Pancreas (tissue), 10 donors: ENCODE measurements around the gene SCUBE3. TPM values are rescaled to one million over a fixed set of nuclear protein-coding genes. Genes with fewer than 3 reads are reported as not detected.
A peak's percentile ranks its signal among the peaks of the same experiment; 100 is the strongest.

Source experiments
- ATAC-seq, 4 donors: fragments of 200-7000 bp; cut with Tn5 transposase; one replicate each; pipeline versions ENCODE4 v1.8.0 to v1.9.1; 2020; ENCODE audit warnings: mild to moderate bottlenecking in 4 of 4, moderate library complexity in 4 of 4
- DNase-seq, 6 donors: peaks; one replicate each; pipeline ENCODE4 v3.0.0-alpha.2; 2020
- FAIRE-seq: peaks from 2 replicates; lab custom pipeline; 2012; peaks lifted over from hg19 to GRCh38; lab: Jason Lieb, UNC
- H3K27ac ChIP-seq, 4 donors: fragments of 200-600 bp; sonication (generic); 1 replicate in 3 of 4; 2 replicates in 1 of 4; pipeline versions ENCODE4 v1.5.0 to v1.8.0; 2020
- H3K27me3 ChIP-seq, 4 donors: fragments of 200-600 bp; one replicate each; pipeline ENCODE4 v1.8.0; 2021
- H3K36me3 ChIP-seq, 3 donors: fragments of 200-600 bp; sonication (generic) in 1 of 3; one replicate each; pipeline versions ENCODE4 v1.5.0 to v1.8.0; 2020 to 2021
- H3K4me1 ChIP-seq, 3 donors: fragments of 200-600 bp; one replicate each; pipeline ENCODE4 v1.8.0; 2021
- H3K4me3 ChIP-seq, 4 donors: fragments of 200-600 bp; sonication (generic) in 2 of 4; one replicate each; pipeline versions ENCODE4 v1.5.0 to v1.8.0; 2020 to 2021
- H3K9me3 ChIP-seq, 4 donors: fragments of 200-600 bp; one replicate each; pipeline ENCODE4 v1.8.0; 2021
- CTCF ChIP-seq, 4 donors: fragments of 200-600 bp; sonication (generic) in 3 of 4; IDR thresholded peaks; one replicate each; pipeline versions ENCODE4 v1.5.0 to v1.8.0; 2021; ENCODE audit warnings: antibody characterized with exemption in 4 of 4
- WGBS, 2 donors: extraction: QIAGEN DNeasy Blood & Tissue Kit; methylation state at CpG; one replicate each; pipeline ENCODE4 v1.1.7; 2013; 5-methylcytosine and 5-hydroxymethylcytosine counted together
- intact Hi-C, 3 donors: fragments of 100-400 bp; cut with DNase I; formaldehyde crosslinking; loops; one replicate each; pipeline versions ENCODE4 v1.11.1 to v1.14.2; 2022
- polyA plus RNA-seq, 2 donors: library from polyadenylated mRNA; stranded (reverse); fragments of 200-250 nt; gene quantifications; one replicate each; pipeline ENCODE4 v1.2.3, GENCODE V29; 2013
- total RNA-seq, 6 donors: library from RNA; stranded (reverse); fragmentation: NEBNext Ultra II Directional in 4 of 6; extraction: Animal tissue kit (Norgen Biotek cat#: 25700) in 4 of 6; gene quantifications; one replicate each; pipeline versions ENCODE4 v1.2.1 to v1.2.4, GENCODE V29; 2021 to 2023
- donor health status: healthy with polysubstance abuse.
- donor health status: DM: no; HTN: no; CAD: no; lungs with moderate emphysema.
- donor health status: DM: no; HTN: no; CAD: no.
- donor health status: control.
- donor health status: control.
- donor health status: Bipolar disorder and iron deficiency.
- donor health status: DM: yes; HTN: yes; CAD: no.
- donor health status: DM: no; HTN: no; CAD: no.
- donor health status: DM: no; HTN: no; CAD: no.
- donor health status: DM: yes; HTN: yes; CAD: no.

The SCUBE3 gene
- total and polyA plus RNA-seq, 8 donors, result 0.02 to 0.15 (median 0.03) TPM; not detected in 1

DNA sequence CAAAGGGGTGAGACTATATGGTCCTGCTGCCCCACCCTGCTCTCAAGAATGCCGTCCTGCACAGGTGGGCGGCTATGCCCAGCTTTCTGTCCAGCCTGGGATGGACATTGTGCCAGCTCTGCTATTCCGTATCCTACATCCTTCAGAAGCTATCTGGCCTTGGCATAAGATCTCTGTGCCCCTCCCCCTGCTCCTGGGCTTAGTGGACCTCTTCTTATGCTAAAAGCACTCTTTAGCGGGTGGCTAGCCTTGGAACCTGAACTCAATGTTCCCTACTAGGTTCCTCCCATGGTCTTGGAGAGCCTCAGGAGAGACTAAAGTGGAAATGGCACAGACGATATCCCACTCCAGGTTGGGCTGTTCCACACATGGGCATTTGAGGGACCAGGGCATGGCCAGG, 22.5 kb downstream of the SCUBE3 start:
- no peak for TF ChIP-seq CTCF (IDR thresholded peaks at IDR 0.05)
- no peak for DNase-seq
- no peaks in the 10 kb centered on the region for H3K36me3 ChIP-seq
- WGBS, 2 donors, result 93 to 97% methylated on average over 5 of the region's 5 CpGs
- H3K4me3 ChIP-seq, result no peak overlapping the region
- intact Hi-C loops, result no loop called here
- no peaks in the 10 kb centered on the region for H3K4me1 ChIP-seq
- no peaks in the 10 kb centered on the region for H3K9me3 ChIP-seq
- FAIRE-seq, result no peak
- ATAC-seq, result no peak
- no peak overlapping the region for H3K27ac ChIP-seq
- no peaks in the 10 kb centered on the region for H3K27me3 ChIP-seq

DNA sequence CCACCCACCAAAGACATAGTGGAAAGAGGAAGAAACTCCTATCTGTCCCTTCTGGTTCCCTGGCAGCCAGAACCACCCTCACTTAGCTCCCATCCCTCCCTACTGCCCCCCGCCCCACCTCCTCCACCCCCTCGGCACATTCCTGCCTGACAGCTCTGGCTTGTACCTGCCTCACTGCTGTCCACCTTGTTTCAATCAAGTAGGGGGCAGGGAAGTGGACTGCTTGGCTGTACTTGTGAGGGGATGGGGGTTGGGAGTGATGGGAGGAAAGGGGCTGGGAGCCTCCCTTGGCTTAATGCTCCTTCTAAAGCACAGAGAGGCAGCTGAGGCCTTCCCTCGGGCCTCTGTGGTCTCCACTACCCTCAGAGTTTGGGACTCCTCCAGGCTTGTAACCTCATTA, 23.7 kb downstream of the SCUBE3 start:
- Histone ChIP-seq H3K4me1 (no peaks in the 10 kb centered on the region), H3K9me3 (no peaks in the 10 kb centered on the region), H3K4me3 (no peak overlapping the region), H3K27ac (no peak overlapping the region), H3K27me3 (no peaks in the 10 kb centered on the region), H3K36me3 (no peaks in the 10 kb centered on the region)
- ATAC-seq (no peak), FAIRE-seq (no peak), DNase-seq (no peak)
- no peak for TF ChIP-seq CTCF (IDR thresholded peaks at IDR 0.05)
- 70 to 79% methylated on average over 3 of the region's 3 CpGs for WGBS, 2 donors
- intact Hi-C loops, result no loop called here

- DNase-seq, result no peak
- H3K4me1 ChIP-seq, result no peaks in the 10 kb centered on the region
- H3K4me3 ChIP-seq, result no peak overlapping the region
- no peaks in the 10 kb centered on the region for H3K36me3 ChIP-seq
- no peak for FAIRE-seq
- intact Hi-C loops, result no loop called here
- H3K9me3 ChIP-seq, result no peaks in the 10 kb centered on the region
- ATAC-seq, result no peak
- 62 to 76% methylated on average over 3 of the region's 3 CpGs for WGBS, 2 donors
- H3K27ac ChIP-seq, result no peak overlapping the region
- TF ChIP-seq CTCF (IDR thresholded peaks at IDR 0.05), result no peak
- no peaks in the 10 kb centered on the region for H3K27me3 ChIP-seq
These were observed 25.1 kb downstream of the SCUBE3 start for GRCh38 chr6:35238843-35239289.

- no peaks in the 10 kb centered on the region for H3K4me1 ChIP-seq
- DNase-seq (no peak), ATAC-seq (no peak), FAIRE-seq (no peak)
- no peaks in the 10 kb centered on the region for H3K36me3 ChIP-seq
- no peaks in the 10 kb centered on the region for H3K9me3 ChIP-seq
- WGBS, 2 donors, result 88 to 94% methylated on average over 4 of the region's 4 CpGs
- intact Hi-C loops, result no loop called here
- TF ChIP-seq CTCF (IDR thresholded peaks at IDR 0.05), result no peak
- H3K4me3 ChIP-seq, result no peak overlapping the region
- no peaks in the 10 kb centered on the region for H3K27me3 ChIP-seq
- no peak overlapping the region for H3K27ac ChIP-seq
These were observed 25.8 kb downstream of the SCUBE3 start for GRCh38 chr6:35239581-35239980.

GRCh38 chr6:35240838-35241801, 27.4 kb downstream of the SCUBE3 start:
- intact Hi-C loops, result loop anchor here in 1 of 3 donors (5.0 kb wide), 1 partner anchor 94 kb away; no protein-coding TSS in a partner anchor
- DNase-seq, result peak; percentile 44 to 92 (median 80)
- WGBS, 2 donors, result 38 to 39% methylated on average over 12 of the region's 12 CpGs
- Histone ChIP-seq H3K4me3 (no peak overlapping the region), H3K27me3 (no peaks in the 10 kb centered on the region), H3K27ac (no peak overlapping the region), H3K4me1 (no peaks in the 10 kb centered on the region), H3K9me3 (no peaks in the 10 kb centered on the region), H3K36me3 (no peaks in the 10 kb centered on the region)
- peak; percentile 90 to 96 (median 92) for TF ChIP-seq CTCF (IDR thresholded peaks at IDR 0.05)
- FAIRE-seq, result no peak
- ATAC-seq, result peak; percentile 82 to 98 (median 94)
